HEK293 (cell line): ENCODE data around the gene ZSWIM3.

Source experiments
- CTCF ChIA-PET: fragments of 350-600 bp; formaldehyde crosslinking; extraction: SDS; loops from one replicate; lab custom pipeline; 2021; ENCODE audit warnings: antibody characterized with exemption; lab: Yijun Ruan, JAX
- POLR2A ChIA-PET: fragments of 300-600 bp; formaldehyde crosslinking; extraction: SDS; loops from one replicate; lab custom pipeline; 2020; ENCODE audit warnings: antibody characterized with exemption, inconsistent platforms; lab: Yijun Ruan, JAX
- H3K27ac ChIP-seq: fragments of 200-500 bp; sonication (Bioruptor generic); 2 replicates; pipeline ENCODE4 v1.5.1; 2014; ENCODE audit warnings: low read depth, low read length, control low read depth, inconsistent platforms; ENCODE audit errors: extremely low read depth
- H3K36me3 ChIP-seq, 2 experiments: fragments of 200-500 bp in 1 of 2; sonication (Bioruptor generic) in 1 of 2; 1 replicate in 1 of 2; 2 replicates in 1 of 2; pipeline ENCODE4 v1.5.1; 2014 to 2017; ENCODE audit warnings: inconsistent platforms in 2 of 2, low read length in 2 of 2; ENCODE audit not compliant: control insufficient read depth in 2 of 2, insufficient read depth in 1 of 2
- H3K4me1 ChIP-seq: fragments of 200-500 bp; sonication (Bioruptor generic); 2 replicates; pipeline ENCODE4 v1.5.1; 2014; ENCODE audit warnings: mild to moderate bottlenecking, low read length, inconsistent platforms; ENCODE audit not compliant: control insufficient read depth, insufficient read depth
- H3K4me3 ChIP-seq: 2 replicates; pipeline ENCODE4 v1.5.1; 2011; ENCODE audit warnings: low read depth, mild to moderate bottlenecking, control low read depth, low read length, moderate library complexity
- H3K9me3 ChIP-seq: fragments of 200-500 bp; sonication (Bioruptor generic); 2 replicates; pipeline ENCODE4 v1.5.1; 2014; ENCODE audit warnings: low read depth, low read length, inconsistent platforms; ENCODE audit not compliant: control insufficient read depth, insufficient read depth
- CTCF ChIP-seq: fragments of 450-650 bp; formaldehyde crosslinking; IDR thresholded peaks from 2 replicates; pipeline ENCODE4 v1.5.1; 2016; ENCODE audit warnings: missing biosample characterization, missing genetic modification characterization
- KLF1 ChIP-seq: fragments of 450-650 bp; formaldehyde crosslinking; IDR thresholded peaks from 2 replicates; pipeline ENCODE4 v1.5.1; 2016; ENCODE audit warnings: missing biosample characterization, missing genetic modification characterization
- OVOL3 ChIP-seq: fragments of 450-650 bp; formaldehyde crosslinking; IDR thresholded peaks from 2 replicates; pipeline ENCODE4 v1.5.1; 2016; ENCODE audit warnings: missing biosample characterization, missing genetic modification characterization
- ZBTB48 ChIP-seq: fragments of 450-650 bp; formaldehyde crosslinking; IDR thresholded peaks from 2 replicates; pipeline ENCODE4 v1.5.1; 2016; ENCODE audit warnings: missing biosample characterization, missing genetic modification characterization
- ZBTB8A ChIP-seq: fragments of 450-650 bp; formaldehyde crosslinking; IDR thresholded peaks from 2 replicates; pipeline ENCODE4 v1.5.1; 2016; ENCODE audit warnings: missing biosample characterization, missing genetic modification characterization
- ZFHX2 ChIP-seq: fragments of 450-650 bp; formaldehyde crosslinking; conservative IDR thresholded peaks from 2 replicates; pipeline ENCODE4 v1.5.1; 2016; ENCODE audit warnings: missing biosample characterization, missing genetic modification characterization
- ZNF114 ChIP-seq: fragments of 450-650 bp; formaldehyde crosslinking; IDR thresholded peaks from 2 replicates; pipeline ENCODE4 v1.5.0; 2017; ENCODE audit warnings: missing biosample characterization, missing genetic modification characterization
- ZNF214 ChIP-seq: fragments of 450-650 bp; formaldehyde crosslinking; IDR thresholded peaks from 2 replicates; pipeline ENCODE4 v1.5.1; 2017; ENCODE audit warnings: missing biosample characterization, mild to moderate bottlenecking, missing genetic modification characterization, borderline replicate concordance
- ZNF366 ChIP-seq: fragments of 450-650 bp; formaldehyde crosslinking; conservative IDR thresholded peaks from 2 replicates; pipeline ENCODE4 v1.5.1; 2016; ENCODE audit warnings: missing biosample characterization, missing genetic modification characterization
- ZNF473 ChIP-seq: fragments of 450-650 bp; formaldehyde crosslinking; IDR thresholded peaks from 2 replicates; pipeline ENCODE4 v1.5.1; 2017; ENCODE audit warnings: missing biosample characterization, missing genetic modification characterization
- ZNF521 ChIP-seq: fragments of 450-650 bp; formaldehyde crosslinking; IDR thresholded peaks from 2 replicates; pipeline ENCODE4 v1.5.1; 2017; ENCODE audit warnings: missing biosample characterization, mild to moderate bottlenecking, missing genetic modification characterization
- ZNF529 ChIP-seq: fragments of 450-650 bp; formaldehyde crosslinking; IDR thresholded peaks from 2 replicates; pipeline ENCODE4 v1.5.1; 2017; ENCODE audit warnings: missing genetic modification characterization, missing biosample characterization; ENCODE audit not compliant: insufficient replicate concordance
- ZNF530 ChIP-seq: fragments of 450-650 bp; formaldehyde crosslinking; IDR thresholded peaks from 2 replicates; pipeline ENCODE4 v1.5.1; 2016; ENCODE audit warnings: low read depth, missing biosample characterization, missing genetic modification characterization
- ZNF544 ChIP-seq: fragments of 450-650 bp; formaldehyde crosslinking; IDR thresholded peaks from 2 replicates; pipeline ENCODE4 v1.5.0; 2017; ENCODE audit warnings: missing biosample characterization, missing genetic modification characterization
- ZNF585B ChIP-seq: fragments of 450-650 bp; formaldehyde crosslinking; IDR thresholded peaks from 2 replicates; pipeline ENCODE4 v1.5.1; 2016; ENCODE audit warnings: missing biosample characterization, missing genetic modification characterization
- ZNF660 ChIP-seq: fragments of 450-650 bp; IDR thresholded peaks from 2 replicates; pipeline ENCODE4 v1.5.1; 2018; ENCODE audit warnings: missing biosample characterization, mild to moderate bottlenecking, missing genetic modification characterization
- ZNF747 ChIP-seq: fragments of 450-650 bp; formaldehyde crosslinking; IDR thresholded peaks from 2 replicates; pipeline ENCODE4 v1.5.1; 2016; ENCODE audit warnings: missing biosample characterization, missing genetic modification characterization
- ZNF776 ChIP-seq: fragments of 450-650 bp; formaldehyde crosslinking; IDR thresholded peaks from 2 replicates; pipeline ENCODE4 v1.5.0; 2017; ENCODE audit warnings: missing biosample characterization, missing genetic modification characterization, borderline replicate concordance
- ZNF777 ChIP-seq: fragments of 450-650 bp; formaldehyde crosslinking; IDR thresholded peaks from 2 replicates; pipeline ENCODE4 v1.5.1; 2017; ENCODE audit warnings: missing biosample characterization, missing genetic modification characterization, borderline replicate concordance
- TF ChIP-seq, protein P1 (sequence below): fragments of 450-650 bp; formaldehyde crosslinking; IDR thresholded peaks from 2 replicates; pipeline ENCODE4 v1.5.1; 2016; ENCODE audit warnings: missing biosample characterization, missing genetic modification characterization, borderline replicate concordance
- TF ChIP-seq, protein P2 (sequence below): fragments of 450-650 bp; formaldehyde crosslinking; IDR thresholded peaks from 2 replicates; pipeline ENCODE4 v1.5.1; 2016; ENCODE audit warnings: missing biosample characterization, missing genetic modification characterization
- TF ChIP-seq, protein P3 (sequence below): IDR thresholded peaks from 2 replicates; pipeline ENCODE4 v1.6.1; 2011; ENCODE audit warnings: mild to moderate bottlenecking, low read depth, low read length, borderline replicate concordance

The ZSWIM3 gene

GRCh38 chr20:45857114-45857881, at the start of gene ZSWIM3, which contains the start of gene ACOT8 (continued):
- TF ChIP-seq, protein P1, sequence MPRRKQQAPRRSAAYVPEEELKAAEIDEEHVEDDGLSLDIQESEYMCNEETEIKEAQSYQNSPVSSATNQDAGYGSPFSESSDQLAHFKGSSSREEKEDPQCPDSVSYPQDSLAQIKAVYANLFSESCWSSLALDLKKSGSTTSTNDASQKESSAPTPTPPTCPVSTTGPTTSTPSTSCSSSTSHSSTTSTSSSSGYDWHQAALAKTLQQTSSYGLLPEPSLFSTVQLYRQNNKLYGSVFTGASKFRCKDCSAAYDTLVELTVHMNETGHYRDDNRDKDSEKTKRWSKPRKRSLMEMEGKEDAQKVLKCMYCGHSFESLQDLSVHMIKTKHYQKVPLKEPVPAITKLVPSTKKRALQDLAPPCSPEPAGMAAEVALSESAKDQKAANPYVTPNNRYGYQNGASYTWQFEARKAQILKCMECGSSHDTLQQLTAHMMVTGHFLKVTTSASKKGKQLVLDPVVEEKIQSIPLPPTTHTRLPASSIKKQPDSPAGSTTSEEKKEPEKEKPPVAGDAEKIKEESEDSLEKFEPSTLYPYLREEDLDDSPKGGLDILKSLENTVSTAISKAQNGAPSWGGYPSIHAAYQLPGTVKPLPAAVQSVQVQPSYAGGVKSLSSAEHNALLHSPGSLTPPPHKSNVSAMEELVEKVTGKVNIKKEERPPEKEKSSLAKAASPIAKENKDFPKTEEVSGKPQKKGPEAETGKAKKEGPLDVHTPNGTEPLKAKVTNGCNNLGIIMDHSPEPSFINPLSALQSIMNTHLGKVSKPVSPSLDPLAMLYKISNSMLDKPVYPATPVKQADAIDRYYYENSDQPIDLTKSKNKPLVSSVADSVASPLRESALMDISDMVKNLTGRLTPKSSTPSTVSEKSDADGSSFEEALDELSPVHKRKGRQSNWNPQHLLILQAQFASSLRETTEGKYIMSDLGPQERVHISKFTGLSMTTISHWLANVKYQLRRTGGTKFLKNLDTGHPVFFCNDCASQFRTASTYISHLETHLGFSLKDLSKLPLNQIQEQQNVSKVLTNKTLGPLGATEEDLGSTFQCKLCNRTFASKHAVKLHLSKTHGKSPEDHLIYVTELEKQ (tag by site-specific recombination), result no peak
- no peak for TF ChIP-seq CTCF (tag by site-specific recombination)
- peak; percentile 72 for TF ChIP-seq ZFHX2 (tag by site-specific recombination)
- no peak for TF ChIP-seq ZNF544 (tag by site-specific recombination)

DNA sequence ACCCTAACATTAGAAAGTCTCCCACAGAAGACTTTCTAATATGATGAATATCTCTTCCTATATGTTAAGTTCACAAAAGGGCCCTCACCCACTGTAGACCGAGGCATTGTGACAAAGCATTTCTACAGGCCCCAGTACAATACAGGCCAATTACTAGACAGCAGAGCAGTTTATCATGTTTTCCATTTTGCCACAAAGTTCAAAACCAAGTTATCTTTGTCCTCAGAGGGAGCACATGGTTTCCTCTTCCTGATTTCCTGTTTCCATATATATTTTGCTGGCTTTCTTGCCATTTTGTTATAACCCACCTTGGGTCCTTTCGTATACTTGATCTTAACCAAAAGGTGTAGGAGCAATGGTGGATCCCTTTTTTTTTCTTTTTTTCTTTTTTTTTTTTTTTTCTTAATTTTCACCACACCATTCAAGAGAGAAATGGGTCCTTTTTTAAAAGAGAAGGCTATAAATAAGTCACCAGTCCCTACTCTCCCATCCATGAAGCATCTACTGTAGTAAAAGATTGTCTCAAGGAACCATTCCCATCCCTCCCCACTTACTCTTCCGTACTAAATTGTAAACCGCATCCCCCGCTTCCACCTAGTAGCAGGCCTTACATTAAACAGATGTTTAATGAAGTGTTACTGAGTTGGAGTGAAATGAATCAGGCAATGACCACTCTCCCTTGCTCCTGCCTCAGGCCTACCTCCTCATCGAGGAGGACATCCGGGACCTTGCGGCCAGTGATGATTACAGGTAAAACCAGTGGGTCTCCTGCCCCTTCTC, 47.0 kb upstream of the ZSWIM3 start:
- ChIA-PET CTCF (interaction anchor here (4.0 kb wide), 1 partner anchor 11 kb away, joined by 22 read pairs; no protein-coding TSS in a partner anchor), POLR2A (no interaction called here)
- Histone ChIP-seq H3K36me3 (peaks cover 9 to 83% of the 10 kb centered on the region in 2 experiments; a peak in 2 of 3 replicates), H3K9me3 (no peaks in the 10 kb centered on the region), H3K27ac (no peak overlapping the region), H3K4me3 (no peak overlapping the region), H3K4me1 (no peaks in the 10 kb centered on the region)
- no peak for TF ChIP-seq ZNF660 (tag by site-specific recombination)
- TF ChIP-seq, protein P2, sequence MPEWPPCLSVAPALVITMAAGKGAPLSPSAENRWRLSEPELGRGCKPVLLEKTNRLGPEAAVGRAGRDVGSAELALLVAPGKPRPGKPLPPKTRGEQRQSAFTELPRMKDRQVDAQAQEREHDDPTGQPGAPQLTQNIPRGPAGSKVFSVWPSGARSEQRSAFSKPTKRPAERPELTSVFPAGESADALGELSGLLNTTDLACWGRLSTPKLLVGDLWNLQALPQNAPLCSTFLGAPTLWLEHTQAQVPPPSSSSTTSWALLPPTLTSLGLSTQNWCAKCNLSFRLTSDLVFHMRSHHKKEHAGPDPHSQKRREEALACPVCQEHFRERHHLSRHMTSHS, result no peak
- no peak for TF ChIP-seq ZBTB8A (tag by site-specific recombination)
- TF ChIP-seq ZNF473 (tag by site-specific recombination), result no peak
- TF ChIP-seq OVOL3 (tag by site-specific recombination), result no peak
- TF ChIP-seq ZNF114 (tag by site-specific recombination), result no peak

DNA sequence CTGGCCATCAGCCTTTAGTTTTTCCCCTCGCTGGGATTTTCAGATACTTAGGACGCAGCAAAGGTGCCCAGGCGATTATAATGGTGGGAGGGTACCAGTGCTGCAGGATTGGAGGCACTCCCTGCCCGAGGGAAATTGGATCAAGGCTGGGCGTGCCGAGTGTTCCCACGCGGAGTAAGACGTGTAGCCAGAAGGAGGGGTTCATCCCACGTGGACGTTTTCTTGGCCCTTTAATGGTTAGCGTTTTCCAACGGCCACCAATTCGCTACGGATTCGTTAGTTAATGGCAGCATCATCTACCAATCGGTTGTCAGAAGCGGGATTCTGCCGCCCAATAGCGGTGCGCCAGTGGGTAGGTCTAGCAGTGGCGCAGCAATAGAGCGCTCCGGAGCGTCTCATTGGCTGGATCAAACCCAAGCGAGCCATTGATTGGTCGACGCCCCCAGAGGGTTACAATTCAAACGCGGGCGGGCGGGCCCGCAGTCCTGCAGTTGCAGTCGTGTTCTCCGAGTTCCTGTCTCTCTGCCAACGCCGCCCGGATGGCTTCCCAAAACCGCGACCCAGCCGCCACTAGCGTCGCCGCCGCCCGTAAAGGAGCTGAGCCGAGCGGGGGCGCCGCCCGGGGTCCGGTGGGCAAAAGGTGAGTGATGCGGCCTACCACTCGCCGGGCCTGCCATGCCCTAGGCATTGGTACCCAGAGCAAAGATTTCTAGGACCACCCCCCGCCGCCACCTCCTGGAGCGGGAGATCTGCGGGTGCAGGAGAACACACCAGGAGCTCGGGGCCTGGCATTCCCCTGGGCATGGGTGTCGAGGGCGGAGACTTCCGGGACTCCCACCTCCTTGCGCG, 45.0 kb upstream of the ZSWIM3 start, which contains the start of gene UBE2C:
TSS of gene UBE2C (plus strand) at position 488 of the 849 bp plus-strand sequence. CDS start at position 540, 52 bp downstream.
- Histone ChIP-seq H3K4me1 (peaks cover 3% of the 10 kb centered on the region; the same call in 1 of the 2 replicates), H3K27ac (peak within 1 kb of the TSS; percentile 88), H3K4me3 (peak within 1 kb of the TSS; percentile 88), H3K9me3 (no peaks in the 10 kb centered on the region), H3K36me3 (peaks cover 5 to 84% of the 10 kb centered on the region in 2 experiments; a peak in 2 of 3 replicates)
- ChIA-PET POLR2A (interaction anchor here (0.9 to 1.8 kb wide), 5 partner anchors 10 to 122 kb away, joined by 3 to 13 read pairs (median 4); partner anchors contain the start of genes PCIF1 and ZSWIM1), CTCF (interaction anchor here (1.1 kb wide), 1 partner anchor 157 kb away, joined by 3 read pairs; no protein-coding TSS in a partner anchor)
- TF ChIP-seq ZNF747, result no peak
- TF ChIP-seq ZNF529 (tag by site-specific recombination), result no peak
- no peak for TF ChIP-seq ZNF585B (tag by site-specific recombination)
- TF ChIP-seq ZNF366 (tag by site-specific recombination), result no peak
- TF ChIP-seq ZNF214 (tag by site-specific recombination), result no peak
- peak; percentile 41 for TF ChIP-seq KLF1 (tag by site-specific recombination)
- no peak for TF ChIP-seq ZBTB48 (tag by site-specific recombination)
- TF ChIP-seq ZNF521 (tag by site-specific recombination), result no peak
- no peak for TF ChIP-seq ZNF776 (tag by site-specific recombination)
- no peak for TF ChIP-seq ZNF777
- no peak for TF ChIP-seq ZNF473 (tag by site-specific recombination)
- TF ChIP-seq ZNF530 (tag by site-specific recombination), result no peak
- TF ChIP-seq, protein P3, sequence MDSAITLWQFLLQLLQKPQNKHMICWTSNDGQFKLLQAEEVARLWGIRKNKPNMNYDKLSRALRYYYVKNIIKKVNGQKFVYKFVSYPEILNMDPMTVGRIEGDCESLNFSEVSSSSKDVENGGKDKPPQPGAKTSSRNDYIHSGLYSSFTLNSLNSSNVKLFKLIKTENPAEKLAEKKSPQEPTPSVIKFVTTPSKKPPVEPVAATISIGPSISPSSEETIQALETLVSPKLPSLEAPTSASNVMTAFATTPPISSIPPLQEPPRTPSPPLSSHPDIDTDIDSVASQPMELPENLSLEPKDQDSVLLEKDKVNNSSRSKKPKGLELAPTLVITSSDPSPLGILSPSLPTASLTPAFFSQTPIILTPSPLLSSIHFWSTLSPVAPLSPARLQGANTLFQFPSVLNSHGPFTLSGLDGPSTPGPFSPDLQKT, result no peak
